HG02798 (cell line): ENCODE data around the gene ETV5.

Source experiments
- ATAC-seq: cut with Tn5 transposase; IDR thresholded peaks from one replicate; pipeline ENCODE4 v1.9.1; 2021; ENCODE audit warnings: mild to moderate bottlenecking; ENCODE audit not compliant: unreplicated experiment, poor library complexity

Gene ETV5

GRCh38 chr3:186070996-186071395 is 37.9 kb downstream of the ETV5 start:
- ATAC-seq, result no peak

- ATAC-seq, result no peak
Measured at GRCh38 chr3:186070550-186070949, 38.3 kb downstream of the ETV5 start.

GRCh38 chr3:186070133-186070532 is 38.8 kb downstream of the ETV5 start:
- ATAC-seq, result no peak

GRCh38 chr3:186069199-186069598 is 39.7 kb downstream of the ETV5 start:
- no peak for ATAC-seq

- ATAC-seq, result no peak
Measured at GRCh38 chr3:186068243-186068552, 40.7 kb downstream of the ETV5 start.

- no peak for ATAC-seq
Measured at GRCh38 chr3:186067360-186068242, 41.3 kb downstream of the ETV5 start.

GRCh38 chr3:186060222-186060621 is 48.7 kb downstream of the ETV5 start:
- peak; percentile 86 for ATAC-seq

- no peak for ATAC-seq
Measured at GRCh38 chr3:186059192-186059591, 49.7 kb downstream of the ETV5 start.

GRCh38 chr3:186058225-186058624 is 50.7 kb downstream of the ETV5 start:
- no peak for ATAC-seq

GRCh38 chr3:186057594-186057993 is 51.3 kb downstream of the ETV5 start:
- no peak for ATAC-seq

- ATAC-seq, result no peak
Measured at GRCh38 chr3:186054792-186055352, 54.0 kb downstream of the ETV5 start.

- ATAC-seq, result no peak
Measured at GRCh38 chr3:186053954-186054791, 54.7 kb downstream of the ETV5 start.

GRCh38 chr3:186052096-186052840 is 56.6 kb downstream of the ETV5 start:
- no peak for ATAC-seq

GRCh38 chr3:186049001-186049400 is 59.9 kb downstream of the ETV5 start:
- ATAC-seq, result no peak

GRCh38 chr3:186048119-186048518 is 60.8 kb downstream of the ETV5 start:
- no peak for ATAC-seq

- ATAC-seq, result no peak
Measured at GRCh38 chr3:186046838-186047237, 62.1 kb downstream of the ETV5 start.

- no peak for ATAC-seq
Measured at GRCh38 chr3:186044968-186045367, 63.9 kb downstream of the ETV5 start.

GRCh38 chr3:186044427-186044826 is 64.5 kb downstream of the ETV5 start:
- no peak for ATAC-seq

- no peak for ATAC-seq
Measured at GRCh38 chr3:186042521-186043202, 66.2 kb downstream of the ETV5 start.

GRCh38 chr3:186042036-186042435 is 66.9 kb downstream of the ETV5 start:
- ATAC-seq, result no peak
